ENCODE data around the gene HOXB9. TPM values are rescaled to one million over a fixed set of nuclear protein-coding genes. Genes with fewer than 3 reads are reported as not detected.

Gene HOXB9
- total RNA-seq, result 0.37 TPM in 1 of 2 replicates, not detected in the other

DNA sequence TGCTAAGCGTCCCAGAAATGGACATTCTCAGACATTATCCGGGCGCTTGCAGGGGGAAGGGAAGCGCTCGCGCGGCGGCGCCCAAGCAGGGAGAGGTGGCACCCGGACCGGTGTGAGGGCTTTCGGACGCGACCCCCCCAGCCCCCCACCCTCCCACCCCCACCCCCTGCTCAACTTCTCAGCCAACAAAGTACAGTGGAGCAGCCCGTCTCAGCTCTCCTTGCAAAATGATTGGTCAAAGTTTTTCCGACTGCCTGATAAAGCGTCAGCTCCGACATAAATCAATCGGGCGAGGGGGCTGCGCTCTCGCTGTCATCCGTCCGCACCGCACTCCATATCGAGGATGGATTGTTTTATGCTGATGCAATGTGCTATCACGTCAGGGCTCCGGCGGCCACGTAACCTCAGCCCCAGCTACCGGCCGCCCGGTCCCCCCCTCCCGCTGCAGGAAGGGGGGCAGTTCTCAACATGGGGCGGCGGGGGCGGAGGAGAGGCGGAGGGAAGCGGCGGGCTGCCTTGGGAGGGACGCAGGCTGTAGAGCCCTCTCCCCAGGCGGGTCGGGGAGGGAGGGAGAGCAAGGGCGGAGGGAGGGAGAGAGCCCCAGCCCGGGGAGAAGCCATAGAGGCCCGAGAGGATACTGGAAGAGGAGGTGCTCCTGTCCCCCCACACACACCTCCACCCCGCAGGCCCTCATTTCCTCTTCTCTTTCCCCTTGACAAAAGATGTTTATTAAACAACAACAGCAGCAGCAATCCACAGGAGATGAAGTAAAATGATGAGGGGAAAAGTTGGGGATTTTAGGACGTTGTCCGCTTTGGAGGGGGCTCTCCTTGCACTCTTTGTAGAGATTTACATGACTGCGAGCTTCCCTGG is at the start of gene HOXB9:
Gene HOXB9 (minus strand): TSS at position 114 of the 873 bp plus-strand sequence. CDS start 89 bp downstream, at position 25.

DNA sequence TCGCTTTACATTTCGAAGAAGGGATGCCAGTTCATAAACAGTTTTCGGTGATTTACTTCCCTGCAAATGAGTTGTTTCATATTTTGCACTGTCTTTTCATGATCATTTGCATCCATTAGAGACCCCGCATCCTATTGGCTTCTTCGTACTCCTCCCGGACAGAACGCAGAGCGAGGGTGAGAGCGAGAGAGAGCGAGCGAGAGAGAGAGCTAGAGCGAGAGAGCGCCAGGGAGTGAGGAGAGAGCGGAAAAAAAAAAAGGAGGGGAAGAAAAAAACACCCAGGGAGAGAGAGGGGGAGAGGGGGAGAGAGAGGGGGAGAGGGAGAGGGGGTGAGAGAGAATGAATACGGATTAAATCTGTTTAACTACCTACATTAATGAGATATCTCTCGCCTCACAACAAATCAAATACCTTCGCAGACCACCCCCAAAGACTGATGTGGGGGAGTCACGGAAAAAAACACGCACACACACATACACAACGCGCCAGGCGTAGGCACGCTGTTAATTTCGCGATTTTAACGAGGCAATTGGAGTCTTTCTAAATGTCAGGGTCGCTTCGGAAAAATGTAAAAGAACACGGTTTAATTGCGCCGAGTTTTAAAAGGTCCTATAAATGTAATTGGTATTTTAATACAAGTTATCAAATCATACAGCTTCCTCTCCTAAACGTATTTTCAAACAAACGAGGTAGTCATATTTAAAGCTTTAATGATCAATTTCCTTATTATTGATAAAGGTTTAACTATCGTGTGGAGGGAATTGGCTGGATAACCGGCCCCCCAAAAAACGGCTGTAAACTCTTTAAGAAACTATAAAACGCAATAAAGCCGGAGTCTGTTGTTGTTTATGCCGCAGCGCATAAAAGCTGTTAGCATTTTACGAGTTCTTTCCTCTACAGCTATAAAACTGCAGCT is 10.9 kb downstream of the HOXB9 start, which contains the start of gene HOXB8:
Gene HOXB8 (minus strand): TSS at position 246 of the 916 bp plus-strand sequence. CDS start 588 bp downstream, outside the sequence.

DNA sequence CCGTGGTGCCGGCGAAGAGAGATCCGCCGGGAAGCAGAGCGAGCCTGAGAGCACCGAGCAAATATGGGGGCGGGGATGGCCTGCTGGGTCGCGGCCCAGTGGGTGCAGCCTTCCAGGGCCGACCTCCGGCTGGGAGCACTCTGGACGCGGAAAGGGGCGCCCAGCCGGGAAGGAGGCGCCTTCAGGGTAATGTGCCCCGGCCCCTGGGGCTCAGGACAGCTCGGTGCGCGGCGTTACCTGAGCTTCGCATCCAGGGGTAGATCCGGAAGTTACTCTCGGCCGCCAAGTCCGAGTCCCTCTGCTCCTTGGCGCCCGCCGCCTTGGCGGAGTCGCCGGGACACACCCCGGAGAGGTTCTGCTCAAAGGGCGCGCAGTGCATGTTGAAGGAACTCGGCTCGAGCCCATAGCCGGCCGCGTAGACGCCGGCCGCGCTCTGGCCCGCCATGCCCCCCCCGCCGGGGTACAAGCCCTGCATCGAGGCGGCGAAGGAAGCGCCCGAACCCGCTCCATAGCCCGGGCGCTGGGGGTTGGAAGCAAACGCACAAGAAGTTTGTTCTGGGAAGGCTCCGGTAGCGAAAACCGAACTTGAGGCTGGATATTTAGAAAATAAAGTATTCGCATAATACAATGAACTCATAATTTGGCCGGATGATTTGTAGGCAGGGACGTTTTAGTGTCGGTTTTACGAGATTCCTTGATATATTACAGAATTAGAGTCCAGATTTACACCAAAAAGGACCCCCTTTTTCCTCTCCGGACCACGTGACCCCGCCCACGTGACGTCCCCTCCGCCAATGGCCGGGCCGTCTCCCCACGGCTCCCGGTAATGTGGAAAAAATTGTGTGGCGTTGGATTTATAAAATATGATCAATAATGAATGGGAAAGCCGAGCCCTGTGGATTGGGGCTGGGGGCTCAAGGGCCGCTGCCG is 15.6 kb downstream of the HOXB9 start, which contains the start of gene HOXB7:
Gene HOXB7 (minus strand): TSS at position 736 of the 930 bp plus-strand sequence. CDS start 99 bp downstream, at position 637.

DNA sequence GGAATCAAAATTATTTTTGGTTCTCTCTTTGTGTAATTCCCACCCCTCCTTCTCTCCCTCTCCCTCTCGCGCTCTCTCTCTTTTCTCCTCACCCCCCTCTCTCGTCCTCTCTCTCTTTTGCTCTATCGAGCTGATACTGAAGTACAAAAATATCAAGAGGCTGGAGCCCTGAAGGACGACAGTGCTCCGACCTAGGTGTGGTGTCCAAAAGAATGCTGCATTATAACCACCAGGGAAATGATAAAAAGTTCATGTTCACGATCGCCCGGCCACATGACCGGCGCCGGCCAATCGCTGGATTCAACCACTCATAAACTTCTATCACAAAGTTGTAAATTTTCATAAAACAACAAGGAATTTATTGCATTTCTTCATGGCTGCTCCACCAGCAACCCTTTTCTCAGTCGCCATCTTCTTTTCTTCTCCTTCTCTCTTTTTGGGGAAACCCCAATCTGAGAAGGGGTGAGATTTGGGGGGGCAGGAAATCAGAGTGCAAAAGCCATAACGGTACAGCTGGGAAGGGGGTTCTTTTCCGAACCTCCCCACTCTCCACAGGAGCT is 21.3 kb downstream of the HOXB9 start, which contains the start of gene HOXB6:
Gene HOXB6 (minus strand): TSS at position 217 of the 560 bp plus-strand sequence. CDS start 6,836 bp downstream, outside the sequence.

DNA sequence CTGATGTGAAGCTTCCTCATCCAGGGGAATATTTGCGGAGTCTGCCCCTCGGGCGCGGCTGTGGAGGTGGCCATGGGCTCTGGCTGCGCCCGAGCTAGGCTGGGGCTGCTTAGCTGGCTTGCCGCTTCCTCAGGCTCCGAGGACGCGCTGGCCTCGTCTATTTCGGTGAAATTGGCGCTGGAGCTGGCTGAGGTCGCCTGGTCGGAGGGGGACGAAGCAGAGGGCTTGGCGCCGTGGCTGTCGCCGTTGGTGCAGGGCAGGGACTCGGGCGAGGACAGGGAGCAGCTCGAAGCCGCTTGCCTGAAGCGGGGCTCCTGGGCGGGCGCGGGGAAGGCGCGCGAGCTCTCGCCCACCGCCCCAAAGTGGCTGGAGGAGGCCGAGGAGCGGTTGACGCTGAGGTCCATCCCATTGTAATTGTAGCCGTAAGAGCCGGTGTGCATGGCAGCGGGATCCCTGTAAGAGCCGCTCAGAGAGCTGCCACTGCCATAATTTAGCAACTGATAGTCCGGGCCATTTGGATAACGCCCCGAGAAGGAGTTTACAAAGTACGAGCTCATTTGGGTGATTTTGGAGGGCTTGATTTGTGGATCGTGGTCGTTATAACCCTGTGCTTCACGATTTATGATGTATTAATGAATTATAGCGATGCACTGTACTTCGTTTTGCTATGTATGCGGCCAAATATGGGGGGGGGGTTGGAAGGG is 32.9 kb downstream of the HOXB9 start, which contains the start of gene HOXB5:
Gene HOXB5 (minus strand): TSS at position 654 of the 704 bp plus-strand sequence. CDS start 97 bp downstream, at position 557.

DNA sequence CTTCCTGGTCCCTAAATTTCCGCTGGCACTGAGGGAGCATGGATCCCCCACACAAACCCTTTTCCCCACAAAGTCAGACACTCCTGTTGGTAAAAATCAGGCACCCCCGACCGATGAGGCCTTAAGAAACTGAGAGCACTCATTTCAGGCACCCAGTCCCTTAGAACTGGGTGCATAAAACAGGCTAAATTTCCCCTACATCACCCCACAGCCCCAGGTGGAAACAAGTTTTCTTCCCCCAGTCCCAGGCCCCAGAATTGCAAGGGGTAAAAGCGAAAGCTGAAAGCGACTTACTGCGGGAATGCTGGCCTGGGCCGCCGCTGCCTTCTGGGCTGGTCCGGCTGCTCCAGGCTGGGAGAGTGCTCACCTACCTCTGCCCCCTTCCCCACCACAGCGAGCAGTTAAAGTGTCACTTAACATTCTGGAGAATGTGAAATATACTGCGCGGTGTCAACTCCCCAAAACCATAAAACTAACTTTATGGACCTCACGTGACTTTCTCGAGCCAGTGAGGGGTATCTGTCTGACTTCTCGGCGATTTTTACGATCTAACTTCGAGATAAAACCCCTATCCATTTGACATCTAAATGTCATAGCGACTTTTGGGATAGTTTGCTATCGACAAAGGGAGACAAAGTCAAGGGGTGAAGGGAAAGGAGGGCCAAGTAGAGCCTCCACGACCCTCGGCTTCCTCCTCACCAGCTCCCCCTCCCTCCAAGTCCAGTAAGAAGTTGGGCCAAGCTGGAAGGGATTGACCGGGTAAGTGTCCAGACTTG is 36.1 kb downstream of the HOXB9 start, which contains the start of gene HOXB3:
Gene HOXB3 (minus strand): TSS at position 411 of the 776 bp plus-strand sequence. CDS start 37,767 bp downstream, outside the sequence.

DNA sequence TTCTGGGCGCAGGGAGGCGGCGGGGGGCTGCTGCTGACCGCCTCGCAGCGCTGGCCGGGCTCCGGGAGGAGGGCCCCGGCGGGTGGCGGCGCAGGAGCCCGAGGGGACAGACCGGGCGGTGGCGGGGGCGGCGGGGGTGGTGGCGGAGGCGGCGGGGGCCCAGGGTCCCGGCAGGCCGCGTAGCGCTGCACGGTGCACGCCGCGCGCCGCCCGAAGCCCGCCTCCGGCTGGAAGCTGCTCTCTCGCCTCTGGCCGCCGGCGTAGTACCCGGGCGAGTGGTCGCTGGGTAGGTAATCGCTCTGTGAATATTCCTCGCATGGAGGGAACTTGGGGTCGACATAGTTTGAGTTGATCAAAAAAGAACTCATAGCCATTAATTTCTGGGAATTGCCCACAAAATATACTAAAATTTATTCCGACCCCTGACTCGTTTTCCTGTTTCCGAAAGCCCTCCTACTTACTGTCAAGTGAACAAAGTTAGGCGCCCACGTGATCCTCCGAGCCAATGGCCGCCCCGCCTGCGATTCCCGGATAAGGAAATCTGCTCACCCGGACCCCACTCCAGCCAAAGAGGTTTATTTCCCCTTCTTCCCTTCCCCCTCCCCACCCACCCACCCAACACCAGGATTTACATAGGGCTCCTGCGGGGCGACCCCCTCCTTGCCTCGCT is 48.1 kb downstream of the HOXB9 start, which contains the start of gene HOXB4:
Gene HOXB4 (minus strand): TSS at position 405 of the 670 bp plus-strand sequence. CDS start 31 bp downstream, at position 374.

Small RNAs within 50 kb of the gene (small RNA-seq; reads per million reads assigned to genes)
- gene MIR196A1, result 2.9 reads per million, percentile 86 among the genes with 10 or more reads in this experiment

Other genes with a start within 250 kb of the HOXB9 start
- not detected in 2 replicates for gene SKAP1, start 196.1 kb downstream of the HOXB9 start, total RNA-seq
- not detected in 2 replicates for gene HOXB1, start 95.3 kb downstream of the HOXB9 start, total RNA-seq
- 5.9 and 10.8 TPM in 2 replicates for gene HOXB2, start 81.2 kb downstream of the HOXB9 start, total RNA-seq
- 3.3 and 4.7 TPM in 2 replicates for gene HOXB4, start 48.0 kb downstream of the HOXB9 start, total RNA-seq
- 5.1 and 9.8 TPM in 2 replicates for gene HOXB3, start 36.1 kb downstream of the HOXB9 start, total RNA-seq
- gene HOXB5, start 32.6 kb downstream of the HOXB9 start, total RNA-seq, result 0.39 and 0.73 TPM in 2 replicates
- gene HOXB6, start 21.4 kb downstream of the HOXB9 start, total RNA-seq, result 8.8 and 11.0 TPM in 2 replicates
- 3.5 and 4.0 TPM in 2 replicates for gene HOXB7, start 15.3 kb downstream of the HOXB9 start, total RNA-seq
- 0.20 and 1.5 TPM in 2 replicates for gene HOXB8, start 11.1 kb downstream of the HOXB9 start, total RNA-seq
- gene PRAC1, start 96.2 kb upstream of the HOXB9 start, total RNA-seq, result not detected in 2 replicates
- not detected in 2 replicates for gene PRAC2, start 96.8 kb upstream of the HOXB9 start, total RNA-seq
- under 0.01 TPM in 1 of 2 replicates, not detected in the other for gene HOXB13, start 102.4 kb upstream of the HOXB9 start, total RNA-seq
- gene TTLL6, start 190.9 kb upstream of the HOXB9 start, total RNA-seq, result not detected in 2 replicates
- gene CALCOCO2, start 204.7 kb upstream of the HOXB9 start, total RNA-seq, result 61.8 and 64.3 TPM in 2 replicates

All from subcutaneous preadipocyte (primary cell).